NB4 (cell line): ENCODE measurements around the gene SH3BP4.

Experiments used
- POLR2A ChIP-seq: IDR thresholded peaks from 2 replicates; pipeline ENCODE4 v1.6.1; 2011; ENCODE audit warnings: mild to moderate bottlenecking; ENCODE audit not compliant: insufficient read length; ENCODE audit errors: extremely low read depth
- TF ChIP-seq, protein P1 (sequence below): IDR thresholded peaks from one replicate; pipeline ENCODE4 v1.5.1; 2012; ENCODE audit warnings: low read depth, low read length

DNA sequence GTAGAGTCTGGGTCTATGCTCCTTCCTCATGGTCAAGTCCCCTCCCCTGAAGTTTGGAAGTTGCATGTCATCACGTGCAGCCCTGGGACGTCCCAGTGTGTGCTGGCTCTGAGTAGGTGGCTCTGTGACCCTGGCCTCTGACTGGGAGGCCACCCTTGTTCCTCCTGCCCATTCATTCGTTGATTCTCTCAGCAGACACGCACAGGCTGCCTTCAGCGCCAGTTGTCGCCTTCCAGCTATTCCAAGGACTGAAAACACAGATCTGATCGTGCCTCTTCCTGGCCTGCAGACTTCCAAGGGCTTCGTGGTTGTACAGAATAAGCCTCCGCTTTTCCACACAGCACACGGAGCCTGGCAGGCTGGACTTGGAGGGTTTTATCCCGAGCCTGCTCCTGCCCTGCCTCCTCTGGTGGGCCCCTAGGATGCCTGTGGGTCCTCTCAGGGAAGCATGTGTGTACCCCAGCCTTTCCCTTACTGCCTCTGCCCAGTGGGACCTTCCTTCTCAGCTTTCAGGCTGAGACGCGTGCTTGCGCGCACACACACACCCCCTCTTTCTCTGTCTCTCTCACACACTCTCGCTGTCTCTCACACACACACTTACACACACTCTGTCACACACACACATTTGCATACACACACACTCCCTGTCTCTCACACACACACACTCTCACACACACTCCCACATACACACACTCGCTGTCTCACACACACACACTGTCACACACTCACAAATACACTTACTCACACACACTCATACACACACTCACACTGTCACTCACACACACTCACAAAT is 17.7 kb downstream of the SH3BP4 start:
- TF ChIP-seq, protein P1, sequence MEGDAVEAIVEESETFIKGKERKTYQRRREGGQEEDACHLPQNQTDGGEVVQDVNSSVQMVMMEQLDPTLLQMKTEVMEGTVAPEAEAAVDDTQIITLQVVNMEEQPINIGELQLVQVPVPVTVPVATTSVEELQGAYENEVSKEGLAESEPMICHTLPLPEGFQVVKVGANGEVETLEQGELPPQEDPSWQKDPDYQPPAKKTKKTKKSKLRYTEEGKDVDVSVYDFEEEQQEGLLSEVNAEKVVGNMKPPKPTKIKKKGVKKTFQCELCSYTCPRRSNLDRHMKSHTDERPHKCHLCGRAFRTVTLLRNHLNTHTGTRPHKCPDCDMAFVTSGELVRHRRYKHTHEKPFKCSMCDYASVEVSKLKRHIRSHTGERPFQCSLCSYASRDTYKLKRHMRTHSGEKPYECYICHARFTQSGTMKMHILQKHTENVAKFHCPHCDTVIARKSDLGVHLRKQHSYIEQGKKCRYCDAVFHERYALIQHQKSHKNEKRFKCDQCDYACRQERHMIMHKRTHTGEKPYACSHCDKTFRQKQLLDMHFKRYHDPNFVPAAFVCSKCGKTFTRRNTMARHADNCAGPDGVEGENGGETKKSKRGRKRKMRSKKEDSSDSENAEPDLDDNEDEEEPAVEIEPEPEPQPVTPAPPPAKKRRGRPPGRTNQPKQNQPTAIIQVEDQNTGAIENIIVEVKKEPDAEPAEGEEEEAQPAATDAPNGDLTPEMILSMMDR: no peak
- TF ChIP-seq POLR2A: no peak
